Measurements from ENCODE around the gene PIK3C3. TPM values are rescaled to one million over a fixed set of nuclear protein-coding genes. Genes with fewer than 3 reads are reported as not detected.
A peak's percentile ranks its signal among the peaks of the same experiment; 100 is the strongest.

The PIK3C3 gene
- polyA plus RNA-seq, 1 donor from 2014 or later, result 42.9 TPM

- H3K36me3 ChIP-seq (ENCODE audit: insufficient read depth, low read length), result no peaks in the 10 kb centered on the region
- H3K4me2 ChIP-seq (ENCODE audit: low read length), result no peak overlapping the region
- no peaks in the 10 kb centered on the region for H3K9me2 ChIP-seq (ENCODE audit: insufficient read depth, low read length)
- H2AFZ ChIP-seq (ENCODE audit: low read depth, low read length), result no peak overlapping the region
- TF ChIP-seq RAD21 (conservative IDR thresholded peaks at IDR 0.05) (peak; percentile 68), TAF1 (IDR thresholded peaks at IDR 0.05; ENCODE audit: low read depth) (no peak), POLR2AphosphoS5 (IDR thresholded peaks at IDR 0.05) (no peak), SMC3 (conservative IDR thresholded peaks at IDR 0.05; ENCODE audit: poor library complexity) (peak; percentile 77)
- TF ChIP-seq, protein P1, sequence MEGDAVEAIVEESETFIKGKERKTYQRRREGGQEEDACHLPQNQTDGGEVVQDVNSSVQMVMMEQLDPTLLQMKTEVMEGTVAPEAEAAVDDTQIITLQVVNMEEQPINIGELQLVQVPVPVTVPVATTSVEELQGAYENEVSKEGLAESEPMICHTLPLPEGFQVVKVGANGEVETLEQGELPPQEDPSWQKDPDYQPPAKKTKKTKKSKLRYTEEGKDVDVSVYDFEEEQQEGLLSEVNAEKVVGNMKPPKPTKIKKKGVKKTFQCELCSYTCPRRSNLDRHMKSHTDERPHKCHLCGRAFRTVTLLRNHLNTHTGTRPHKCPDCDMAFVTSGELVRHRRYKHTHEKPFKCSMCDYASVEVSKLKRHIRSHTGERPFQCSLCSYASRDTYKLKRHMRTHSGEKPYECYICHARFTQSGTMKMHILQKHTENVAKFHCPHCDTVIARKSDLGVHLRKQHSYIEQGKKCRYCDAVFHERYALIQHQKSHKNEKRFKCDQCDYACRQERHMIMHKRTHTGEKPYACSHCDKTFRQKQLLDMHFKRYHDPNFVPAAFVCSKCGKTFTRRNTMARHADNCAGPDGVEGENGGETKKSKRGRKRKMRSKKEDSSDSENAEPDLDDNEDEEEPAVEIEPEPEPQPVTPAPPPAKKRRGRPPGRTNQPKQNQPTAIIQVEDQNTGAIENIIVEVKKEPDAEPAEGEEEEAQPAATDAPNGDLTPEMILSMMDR (IDR thresholded peaks at IDR 0.05; ENCODE audit: poor library complexity, severe bottlenecking), result peak; percentile 79
- no peaks in the 10 kb centered on the region for H3F3A ChIP-seq (ENCODE audit: insufficient read depth, low read length, poor library complexity, severe bottlenecking)
- H4K20me1 ChIP-seq (ENCODE audit: insufficient read depth), result no peaks in the 10 kb centered on the region
- H3K4me3 ChIP-seq (ENCODE audit: low read length), result no peak overlapping the region
- no peak overlapping the region for H3K27ac ChIP-seq (ENCODE audit: low read length)
- H3K79me2 ChIP-seq (replicated peaks; ENCODE audit: insufficient read depth, low read length), result no peaks in the 10 kb centered on the region
- H3K27me3 ChIP-seq (ENCODE audit: insufficient read depth, low read depth, low read length), result no peaks in the 10 kb centered on the region
- no peak overlapping the region for H3K9ac ChIP-seq (ENCODE audit: low read length)
- no peaks in the 10 kb centered on the region for H3K9me3 ChIP-seq (ENCODE audit: low read length)
Observed at GRCh38 chr18:42028247-42028832, 73.3 kb downstream of the PIK3C3 start.

DNA sequence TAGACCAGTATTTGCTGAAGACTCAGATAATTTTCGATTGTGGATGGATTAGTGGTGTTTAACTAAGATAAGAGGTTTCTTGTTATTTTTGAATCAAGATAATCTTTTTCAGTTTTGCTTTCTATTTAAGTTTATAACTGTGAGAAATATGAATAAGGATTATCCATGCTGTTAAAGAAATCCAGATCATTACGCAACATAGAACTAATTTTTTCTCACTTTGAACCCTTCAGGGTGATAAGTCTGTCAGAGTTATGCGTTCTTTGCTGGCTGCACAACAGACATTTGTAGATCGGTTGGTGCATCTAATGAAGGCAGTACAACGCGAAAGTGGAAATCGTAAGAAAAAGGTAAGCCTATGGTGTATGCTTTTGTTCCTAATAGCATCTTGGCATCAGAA is 74.1 kb downstream of the PIK3C3 start:
- H3K36me3 ChIP-seq (ENCODE audit: insufficient read depth, low read length), result no peaks in the 10 kb centered on the region
- H4K20me1 ChIP-seq (ENCODE audit: insufficient read depth), result no peaks in the 10 kb centered on the region
- H3K4me3 ChIP-seq (ENCODE audit: low read length), result no peak overlapping the region
- no peak overlapping the region for H2AFZ ChIP-seq (ENCODE audit: low read depth, low read length)
- no peaks in the 10 kb centered on the region for H3K27me3 ChIP-seq (ENCODE audit: insufficient read depth, low read depth, low read length)
- no peak overlapping the region for H3K27ac ChIP-seq (ENCODE audit: low read length)
- H3K9me3 ChIP-seq (ENCODE audit: low read length), result no peaks in the 10 kb centered on the region
- TF ChIP-seq RAD21 (conservative IDR thresholded peaks at IDR 0.05) (no peak), SMC3 (conservative IDR thresholded peaks at IDR 0.05; ENCODE audit: poor library complexity) (no peak), TAF1 (IDR thresholded peaks at IDR 0.05; ENCODE audit: low read depth) (no peak), POLR2AphosphoS5 (IDR thresholded peaks at IDR 0.05) (no peak), EP300 (conservative IDR thresholded peaks at IDR 0.05; ENCODE audit: poor library complexity, severe bottlenecking) (no peak), EZH2 (IDR thresholded peaks at IDR 0.05; ENCODE audit: borderline replicate concordance, insufficient read depth, low read length, poor library complexity, severe bottlenecking) (no peak)
- TF ChIP-seq, protein P2, sequence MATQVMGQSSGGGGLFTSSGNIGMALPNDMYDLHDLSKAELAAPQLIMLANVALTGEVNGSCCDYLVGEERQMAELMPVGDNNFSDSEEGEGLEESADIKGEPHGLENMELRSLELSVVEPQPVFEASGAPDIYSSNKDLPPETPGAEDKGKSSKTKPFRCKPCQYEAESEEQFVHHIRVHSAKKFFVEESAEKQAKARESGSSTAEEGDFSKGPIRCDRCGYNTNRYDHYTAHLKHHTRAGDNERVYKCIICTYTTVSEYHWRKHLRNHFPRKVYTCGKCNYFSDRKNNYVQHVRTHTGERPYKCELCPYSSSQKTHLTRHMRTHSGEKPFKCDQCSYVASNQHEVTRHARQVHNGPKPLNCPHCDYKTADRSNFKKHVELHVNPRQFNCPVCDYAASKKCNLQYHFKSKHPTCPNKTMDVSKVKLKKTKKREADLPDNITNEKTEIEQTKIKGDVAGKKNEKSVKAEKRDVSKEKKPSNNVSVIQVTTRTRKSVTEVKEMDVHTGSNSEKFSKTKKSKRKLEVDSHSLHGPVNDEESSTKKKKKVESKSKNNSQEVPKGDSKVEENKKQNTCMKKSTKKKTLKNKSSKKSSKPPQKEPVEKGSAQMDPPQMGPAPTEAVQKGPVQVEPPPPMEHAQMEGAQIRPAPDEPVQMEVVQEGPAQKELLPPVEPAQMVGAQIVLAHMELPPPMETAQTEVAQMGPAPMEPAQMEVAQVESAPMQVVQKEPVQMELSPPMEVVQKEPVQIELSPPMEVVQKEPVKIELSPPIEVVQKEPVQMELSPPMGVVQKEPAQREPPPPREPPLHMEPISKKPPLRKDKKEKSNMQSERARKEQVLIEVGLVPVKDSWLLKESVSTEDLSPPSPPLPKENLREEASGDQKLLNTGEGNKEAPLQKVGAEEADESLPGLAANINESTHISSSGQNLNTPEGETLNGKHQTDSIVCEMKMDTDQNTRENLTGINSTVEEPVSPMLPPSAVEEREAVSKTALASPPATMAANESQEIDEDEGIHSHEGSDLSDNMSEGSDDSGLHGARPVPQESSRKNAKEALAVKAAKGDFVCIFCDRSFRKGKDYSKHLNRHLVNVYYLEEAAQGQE (IDR thresholded peaks at IDR 0.05; ENCODE audit: borderline replicate concordance), result no peak
- TF ChIP-seq, protein P1 (IDR thresholded peaks at IDR 0.05; ENCODE audit: poor library complexity, severe bottlenecking), result no peak
- no peaks in the 10 kb centered on the region for H3F3A ChIP-seq (ENCODE audit: insufficient read depth, low read length, poor library complexity, severe bottlenecking)
- no peak overlapping the region for H3K9ac ChIP-seq (ENCODE audit: low read length)
- H3K79me2 ChIP-seq (replicated peaks; ENCODE audit: insufficient read depth, low read length), result no peaks in the 10 kb centered on the region
- no peaks in the 10 kb centered on the region for H3K9me2 ChIP-seq (ENCODE audit: insufficient read depth, low read length)
- no peak overlapping the region for H3K4me2 ChIP-seq (ENCODE audit: low read length)

Measured in neural cell (in vitro differentiated cells).